ENCODE results near the gene C4orf51. TPM values are rescaled to one million over a fixed set of nuclear protein-coding genes. Genes with fewer than 3 reads are reported as not detected.

C4orf51 gene
- total and polyA plus RNA-seq, 2 of the 8 experiments (the other 6 are each of a cell fraction or from before 2014, with no cell fraction given): 0.54 TPM; not detected in 1

DNA sequence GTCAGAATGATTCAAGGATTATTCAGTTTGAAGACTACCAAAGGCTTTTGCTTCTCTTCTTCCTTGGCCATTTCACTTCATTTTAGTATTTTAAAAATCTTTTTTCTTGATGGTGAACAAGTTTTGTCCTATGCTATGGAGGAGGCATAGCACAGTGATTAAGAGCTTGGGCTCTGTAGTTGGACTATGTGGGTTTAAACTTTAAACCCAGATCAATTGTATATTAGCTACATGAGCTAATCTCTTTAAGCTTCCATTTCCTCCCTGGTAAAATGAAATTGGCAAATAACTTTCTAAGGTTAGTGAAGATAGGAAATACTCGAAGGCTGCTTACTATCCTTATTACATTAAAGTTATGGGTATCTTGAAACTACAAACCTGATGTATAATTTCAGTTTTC lies 23.8 kb upstream of the C4orf51 start:
- no peak overlapping the region for H3K18ac ChIP-seq (ENCODE audit: extremely low read depth, low read length)
- H2BK15ac ChIP-seq (ENCODE audit: low read length): no peak overlapping the region
- H3K4ac ChIP-seq (replicated peaks; ENCODE audit: insufficient read length, low read depth, low read length): no peak overlapping the region
- no peak overlapping the region for H2BK5ac ChIP-seq (ENCODE audit: low read depth, low read length)
- H3K14ac ChIP-seq (ENCODE audit: insufficient read length): no peak overlapping the region
- peaks cover 0 to 1% (median 0%) of the 10 kb centered on the region in 4 experiments; a peak in 1 of 7 replicates for H3K27me3 ChIP-seq (replicated peaks in 1 of 4; ENCODE audit: control insufficient read depth in 3 of 4, extremely low read depth in 1 of 4, insufficient read depth in 3 of 4, low read length in 3 of 4)
- H3K4me2 ChIP-seq (ENCODE audit: insufficient read depth in 1 of 2, low read depth in 2 of 2, low read length in 2 of 2): no peak overlapping the region
- no peak for DNase-seq (ENCODE audit: low read depth in 1 of 2, low spot score in 2 of 2)
- CTCF ChIA-PET (ENCODE audit: partially characterized antibody): interaction anchor here (0.6 to 1.8 kb wide), 5 partner anchors 13 to 300 kb away, joined by 3 to 5 read pairs (median 3); no protein-coding TSS in a partner anchor
- H3K36me3 ChIP-seq (ENCODE audit: control insufficient read depth in 2 of 4, insufficient read depth in 4 of 4, low read length in 3 of 4): no peaks in the 10 kb centered on the region; a peak in 1 of 8 replicates
- no peak overlapping the region for H3K56ac ChIP-seq (replicated peaks; ENCODE audit: insufficient read length, low read depth, low read length)
- no peaks in the 10 kb centered on the region for H4K20me1 ChIP-seq (replicated peaks in 1 of 2; ENCODE audit: control insufficient read depth in 1 of 2, insufficient read depth in 2 of 2, low read length in 2 of 2)
- FAIRE-seq: no peak
- no peaks in the 10 kb centered on the region for H3K4me1 ChIP-seq (replicated peaks in 1 of 4; ENCODE audit: control insufficient read depth in 3 of 4, insufficient read depth in 4 of 4, low read length in 3 of 4)
- H3K4me3 ChIP-seq (ENCODE audit: extremely low read depth in 1 of 4, insufficient read depth in 2 of 4, low read depth in 3 of 4, low read length in 4 of 4): no peak overlapping the region
- POLR2A ChIA-PET (ENCODE audit: partially characterized antibody): no interaction called here
- H2AFZ ChIP-seq (ENCODE audit: low read length): no peak overlapping the region
- H4K8ac ChIP-seq (ENCODE audit: extremely low read depth, insufficient read depth, low read length): no peak overlapping the region
- 89% methylated on average over 1 of the region's 1 CpG; no CpG with 5 or more reads in 1 of the 2 experiments for WGBS, 2 experiments (ENCODE audit: extremely low coverage in 1 of 2, insufficient coverage in 1 of 2, insufficient read length in 1 of 2, insufficient replicate concordance in 2 of 2, low coverage in 1 of 2, low lambda C conversion rate in 2 of 2, missing lambda C conversion rate in 1 of 2)
- peaks cover 0 to 7% of the 10 kb centered on the region in 2 experiments; a peak in 2 of 4 replicates for H3K9me3 ChIP-seq (ENCODE audit: insufficient read depth in 2 of 2, low read depth in 1 of 2, low read length in 1 of 2)
- no peak overlapping the region for H2BK20ac ChIP-seq (ENCODE audit: low read length)
- H3K27ac ChIP-seq (ENCODE audit: low read depth, low read length): no peak overlapping the region
- H4K5ac ChIP-seq (ENCODE audit: insufficient read length, low read depth, low read length): no peak overlapping the region
- H2AK5ac ChIP-seq (ENCODE audit: low read depth, low read length): no peak overlapping the region
- no peak overlapping the region for H2BK12ac ChIP-seq (ENCODE audit: low read depth, low read length)
- H4K91ac ChIP-seq (replicated peaks; ENCODE audit: insufficient read length, low read length): no peak overlapping the region
- no peaks in the 10 kb centered on the region for H3K23me2 ChIP-seq (ENCODE audit: low read depth, low read length)
- no peak overlapping the region for H3K9ac ChIP-seq (replicated peaks in 1 of 4; ENCODE audit: extremely low read depth in 1 of 4, low read depth in 3 of 4, low read length in 3 of 4)
- H3K79me2 ChIP-seq (ENCODE audit: control insufficient read depth in 1 of 2, insufficient read depth in 2 of 2, low read length in 2 of 2): no peaks in the 10 kb centered on the region
- no peak overlapping the region for H3K23ac ChIP-seq (ENCODE audit: insufficient read length)
- H3K79me1 ChIP-seq (ENCODE audit: low read depth, low read length): no peaks in the 10 kb centered on the region
- no peak overlapping the region for H2BK120ac ChIP-seq (replicated peaks; ENCODE audit: low read depth, low read length)

Data from H1 (cell line).